MCF 10A (cell line): ENCODE data around the gene GFER. TPM values are rescaled to one million over a fixed set of nuclear protein-coding genes. Genes with fewer than 3 reads are reported as not detected.
A peak's percentile ranks its signal among the peaks of the same experiment; 100 is the strongest.

ENCODE experiments used
- BruUV-seq: library from RNA; stranded (reverse); fragments of 400-500 nt; replicated peaks from 2 replicates; lab custom pipeline; 2021; lab: Mats Ljungman, UMichigan
- CTCF ChIA-PET: fragments of 300-600 bp; sonication (Branson Sonifier 250); formaldehyde crosslinking; extraction: SDS; loops from one replicate; lab custom pipeline; 2021; ENCODE audit warnings: antibody characterized with exemption, inconsistent platforms; lab: Yijun Ruan, JAX
- POLR2A ChIA-PET: fragments of 300-600, 350-650 bp; sonication (Branson Sonifier 250); formaldehyde crosslinking; extraction: SDS; loops from one replicate; lab custom pipeline; 2020; ENCODE audit warnings: antibody characterized with exemption, inconsistent platforms; lab: Yijun Ruan, JAX
- DNase-seq: peaks from one replicate; pipeline ENCODE4 v3.0.0-alpha.2; 2018; ENCODE audit not compliant: unreplicated experiment
- H3K27ac Mint-ChIP-seq: one replicate; pipeline ENCODE4 v1.8.0; 2022; ENCODE audit warnings: mild to moderate bottlenecking, low read depth, mixed read lengths; ENCODE audit not compliant: unreplicated experiment
- H3K27me3 Mint-ChIP-seq: one replicate; pipeline ENCODE4 v1.8.0; 2022; ENCODE audit warnings: mixed read lengths; ENCODE audit not compliant: insufficient read depth, unreplicated experiment
- H3K36me3 Mint-ChIP-seq: one replicate; pipeline ENCODE4 v1.8.0; 2022; ENCODE audit warnings: mild to moderate bottlenecking, moderate library complexity, mixed read lengths; ENCODE audit not compliant: insufficient read depth, unreplicated experiment
- H3K4me1 Mint-ChIP-seq: one replicate; pipeline ENCODE4 v1.8.0; 2022; ENCODE audit warnings: mixed read lengths; ENCODE audit not compliant: insufficient read depth, unreplicated experiment
- H3K4me3 Mint-ChIP-seq: one replicate; pipeline ENCODE4 v1.8.0; 2022; ENCODE audit warnings: mild to moderate bottlenecking, moderate library complexity, mixed read lengths; ENCODE audit not compliant: unreplicated experiment
- H3K9me3 Mint-ChIP-seq: one replicate; pipeline ENCODE4 v1.8.0; 2022; ENCODE audit warnings: mixed read lengths; ENCODE audit not compliant: unreplicated experiment
- intact Hi-C: fragments of 100-400 bp; cut with micrococcal nuclease; formaldehyde crosslinking; loops from 2 replicates; pipeline ENCODE4 v1.14.1; 2022
- total RNA-seq: library from RNA; stranded (reverse); gene quantifications from 2 replicates; pipeline ENCODE4 v1.2.3, GENCODE V29; 2022
- TF ChIP-seq, protein P1 (sequence below): fragments of 200-600 bp; IDR thresholded peaks from one replicate; pipeline ENCODE4 v1.8.0; 2022; ENCODE audit warnings: antibody characterized with exemption, mild to moderate bottlenecking; ENCODE audit not compliant: unreplicated experiment

The GFER gene
- total RNA-seq, 1 experiment from 2014 or later = 40.8 TPM

GRCh38 chr16:1968146-1968953, 15.6 kb upstream of the GFER start:
- no peak overlapping the region for H3K4me3 Mint-ChIP-seq
- H3K27me3 Mint-ChIP-seq = no peaks in the 10 kb centered on the region
- no peaks in the 10 kb centered on the region for H3K9me3 Mint-ChIP-seq
- intact Hi-C loops = no loop called here
- ChIA-PET POLR2A (interaction anchor here (1.0 kb wide), 1 partner anchor 15 kb away, joined by 5 read pairs; the partner anchor contains the start of gene GFER), CTCF (no interaction called here)
- no peak for DNase-seq
- TF ChIP-seq, protein P1, sequence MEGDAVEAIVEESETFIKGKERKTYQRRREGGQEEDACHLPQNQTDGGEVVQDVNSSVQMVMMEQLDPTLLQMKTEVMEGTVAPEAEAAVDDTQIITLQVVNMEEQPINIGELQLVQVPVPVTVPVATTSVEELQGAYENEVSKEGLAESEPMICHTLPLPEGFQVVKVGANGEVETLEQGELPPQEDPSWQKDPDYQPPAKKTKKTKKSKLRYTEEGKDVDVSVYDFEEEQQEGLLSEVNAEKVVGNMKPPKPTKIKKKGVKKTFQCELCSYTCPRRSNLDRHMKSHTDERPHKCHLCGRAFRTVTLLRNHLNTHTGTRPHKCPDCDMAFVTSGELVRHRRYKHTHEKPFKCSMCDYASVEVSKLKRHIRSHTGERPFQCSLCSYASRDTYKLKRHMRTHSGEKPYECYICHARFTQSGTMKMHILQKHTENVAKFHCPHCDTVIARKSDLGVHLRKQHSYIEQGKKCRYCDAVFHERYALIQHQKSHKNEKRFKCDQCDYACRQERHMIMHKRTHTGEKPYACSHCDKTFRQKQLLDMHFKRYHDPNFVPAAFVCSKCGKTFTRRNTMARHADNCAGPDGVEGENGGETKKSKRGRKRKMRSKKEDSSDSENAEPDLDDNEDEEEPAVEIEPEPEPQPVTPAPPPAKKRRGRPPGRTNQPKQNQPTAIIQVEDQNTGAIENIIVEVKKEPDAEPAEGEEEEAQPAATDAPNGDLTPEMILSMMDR = no peak
- peaks cover 31% of the 10 kb centered on the region for H3K36me3 Mint-ChIP-seq
- BruUV-seq = no TSS peak
- H3K4me1 Mint-ChIP-seq = peaks cover 18% of the 10 kb centered on the region
- no peak overlapping the region for H3K27ac Mint-ChIP-seq

DNA sequence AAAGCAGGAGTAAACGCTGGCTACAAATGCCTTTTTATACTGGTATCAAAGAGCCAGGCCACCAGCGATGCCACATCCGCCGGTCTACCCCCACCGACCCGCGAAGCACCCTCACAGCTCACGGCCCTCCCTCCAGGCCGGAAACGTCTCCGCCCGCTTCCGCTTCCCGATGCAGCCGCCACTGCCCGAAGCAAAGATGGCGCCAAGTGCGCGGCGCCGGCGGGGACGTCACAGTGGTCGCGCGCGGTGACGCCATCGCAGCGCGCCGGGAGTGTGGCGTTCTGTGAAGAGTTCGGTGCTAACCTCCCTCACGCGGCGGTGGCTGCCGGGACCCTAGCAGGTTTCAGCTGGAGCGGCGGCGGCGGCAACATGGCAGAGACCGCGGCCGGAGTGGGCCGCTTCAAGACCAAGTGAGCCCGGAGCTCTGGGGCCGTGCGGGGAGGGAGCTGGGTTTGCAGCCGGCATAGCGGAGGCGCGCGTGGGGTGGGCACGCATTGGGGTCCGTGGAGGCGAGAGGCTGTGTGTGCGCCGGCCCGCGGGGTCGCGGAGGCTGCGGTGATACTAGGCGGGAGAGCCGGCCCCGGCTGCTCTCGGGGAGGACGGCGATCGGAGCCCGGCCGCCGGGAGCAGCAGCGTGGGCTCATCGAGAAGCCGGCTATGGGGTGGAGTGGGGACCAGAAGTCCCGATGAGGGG, 12.1 kb upstream of the GFER start, which contains the start of gene TBL3:
TSS of gene TBL3 (plus strand) at position 258 of the 694 bp plus-strand sequence. CDS start at position 370, 112 bp downstream.
- peak within 1 kb of the TSS; percentile 95 for H3K27ac Mint-ChIP-seq
- intact Hi-C loops = no loop called here
- DNase-seq = peak; percentile 92
- TF ChIP-seq, protein P1 = no peak
- ChIA-PET POLR2A (interaction anchor here (0.6 to 2.7 kb wide), 25 partner anchors 8 to 797 kb away, joined by 3 to 35 read pairs (median 5); partner anchors contain the start of genes GFER, NDUFB10, NTHL1 and NUBP2), CTCF (interaction anchor here (0.5 to 0.8 kb wide), 5 partner anchors 11 to 176 kb away, joined by 3 to 5 read pairs (median 3); no protein-coding TSS in a partner anchor)
- H3K4me3 Mint-ChIP-seq = peak within 1 kb of the TSS; percentile 92
- no peaks in the 10 kb centered on the region for H3K27me3 Mint-ChIP-seq
- H3K36me3 Mint-ChIP-seq = peaks cover 14% of the 10 kb centered on the region
- no peaks in the 10 kb centered on the region for H3K9me3 Mint-ChIP-seq
- peaks cover 13% of the 10 kb centered on the region for H3K4me1 Mint-ChIP-seq
- BruUV-seq = no TSS peak

GRCh38 chr16:1972490-1972877, 11.5 kb upstream of the GFER start:
- no peaks in the 10 kb centered on the region for H3K27me3 Mint-ChIP-seq
- ChIA-PET CTCF (interaction anchor here (0.7 to 0.8 kb wide), 2 partner anchors 10 to 107 kb away, joined by 3 to 5 read pairs; no protein-coding TSS in a partner anchor), POLR2A (interaction anchor here (0.9 to 2.7 kb wide), 14 partner anchors 8 to 190 kb away, joined by 3 to 35 read pairs (median 8); partner anchors contain the start of genes GFER, NDUFB10, NTHL1 and NUBP2)
- no peaks in the 10 kb centered on the region for H3K9me3 Mint-ChIP-seq
- intact Hi-C loops = no loop called here
- peak overlapping the region; percentile 92 for H3K4me3 Mint-ChIP-seq
- DNase-seq = no peak
- BruUV-seq = no TSS peak
- TF ChIP-seq, protein P1 = no peak
- peaks cover 14% of the 10 kb centered on the region for H3K36me3 Mint-ChIP-seq
- H3K27ac Mint-ChIP-seq = peak overlapping the region; percentile 84
- peaks cover 13% of the 10 kb centered on the region for H3K4me1 Mint-ChIP-seq
